SK-N-SH (cell line): Measurements from ENCODE around the gene DLG1. TPM values are rescaled to one million over a fixed set of nuclear protein-coding genes. Genes with fewer than 3 reads are reported as not detected.

Experiments used
- CTCF ChIA-PET: fragments of 300-600, 350-600 bp; formaldehyde crosslinking; extraction: SDS; loops from one replicate; lab custom pipeline; 2021; lab: Yijun Ruan, JAX
- POLR2A ChIA-PET: fragments of 350-600 bp; sonication (Branson Sonifier 250); formaldehyde crosslinking; extraction: SDS; loops from one replicate; lab custom pipeline; 2020; ENCODE audit warnings: antibody characterized with exemption, inconsistent platforms; lab: Yijun Ruan, JAX
- DNase-seq: peaks from one replicate; pipeline ENCODE4 v3.0.0; 2012
- H2AFZ ChIP-seq: fragments of 200-600 bp; sonication (generic); 2 replicates; pipeline ENCODE4 v1.8.1; 2016; ENCODE audit warnings: antibody characterized with exemption, mild to moderate bottlenecking, low read depth
- H3F3A ChIP-seq: fragments of 200-600 bp; sonication (generic); replicated peaks from 2 replicates; pipeline ENCODE3; 2016; ENCODE audit warnings: antibody characterized with exemption, mild to moderate bottlenecking; ENCODE audit not compliant: insufficient read depth
- H3K27ac ChIP-seq, 2 experiments: fragments of 200-500 bp in 1 of 2; fragments of 200-600 bp in 1 of 2; sonication (Bioruptor generic) in 1 of 2; sonication (generic), shearing (Covaris generic) in 1 of 2; 2 replicates each; pipeline versions ENCODE4 v1.5.1 to v1.6.1; 2014 to 2016; ENCODE audit warnings: low read depth in 2 of 2, inconsistent platforms in 1 of 2, low read length in 1 of 2, mild to moderate bottlenecking in 1 of 2, mixed read lengths in 1 of 2
- H3K27me3 ChIP-seq: fragments of 200-600 bp; sonication (generic), shearing (Covaris generic); 2 replicates; pipeline ENCODE4 v1.6.1; 2016; ENCODE audit warnings: mixed run types; ENCODE audit not compliant: insufficient read depth
- H3K36me3 ChIP-seq, 2 experiments: fragments of 200-500 bp in 1 of 2; fragments of 200-600 bp in 1 of 2; sonication (Bioruptor generic) in 1 of 2; sonication (generic) in 1 of 2; replicated peaks in 1 of 2; 2 replicates each; pipeline versions ENCODE3 to v1.5.1; 2014 to 2016; ENCODE audit warnings: low read length in 1 of 2, mild to moderate bottlenecking in 1 of 2; ENCODE audit not compliant: insufficient read depth in 2 of 2, control insufficient read depth in 1 of 2
- H3K4me1 ChIP-seq, 2 experiments: fragments of 200-500 bp in 1 of 2; fragments of 200-600 bp in 1 of 2; sonication (Bioruptor generic) in 1 of 2; sonication (generic), shearing (Covaris generic) in 1 of 2; 2 replicates each; pipeline versions ENCODE4 v1.5.1 to v1.6.1; 2014 to 2016; ENCODE audit warnings: low read depth in 1 of 2, low read length in 1 of 2, mixed run types in 1 of 2; ENCODE audit not compliant: insufficient read depth in 2 of 2, control insufficient read depth in 1 of 2
- H3K4me2 ChIP-seq: fragments of 200-600 bp; sonication (generic), shearing (Covaris generic); 2 replicates; pipeline ENCODE4 v1.6.1; 2017; ENCODE audit warnings: mixed run types
- H3K4me3 ChIP-seq, 2 experiments: fragments of 200-500 bp in 1 of 2; fragments of 200-600 bp in 1 of 2; sonication (Bioruptor generic) in 1 of 2; sonication (generic), shearing (Covaris generic) in 1 of 2; 2 replicates each; pipeline versions ENCODE4 v1.5.1 to v1.8.1; 2014 to 2016; ENCODE audit warnings: low read depth in 2 of 2, inconsistent platforms in 1 of 2, low read length in 1 of 2, mild to moderate bottlenecking in 1 of 2, mixed read lengths in 1 of 2, moderate library complexity in 1 of 2
- H3K79me2 ChIP-seq: fragments of 200-600 bp; sonication (generic); 2 replicates; pipeline ENCODE4 v1.8.1; 2017; ENCODE audit warnings: mild to moderate bottlenecking; ENCODE audit not compliant: insufficient read depth
- H3K9ac ChIP-seq: fragments of 200-600 bp; sonication (generic); 2 replicates; pipeline ENCODE4 v1.6.1; 2017; ENCODE audit warnings: mixed run types
- H3K9me2 ChIP-seq: fragments of 200-600 bp; sonication (generic); 2 replicates; pipeline ENCODE4 v1.6.1; 2017; ENCODE audit warnings: mixed run types
- H3K9me3 ChIP-seq: fragments of 200-600 bp; sonication (generic); 2 replicates; pipeline ENCODE4 v1.6.1; 2017; ENCODE audit warnings: mixed run types, mild to moderate bottlenecking, moderate library complexity
- H4K20me1 ChIP-seq: fragments of 200-600 bp; sonication (generic); 2 replicates; pipeline ENCODE4 v1.6.1; 2017; ENCODE audit warnings: mild to moderate bottlenecking, mixed run types; ENCODE audit not compliant: insufficient read depth
- CHD2 ChIP-seq: fragments of 150-350 bp; IDR thresholded peaks from 2 replicates; pipeline ENCODE4 v1.6.1; 2018; ENCODE audit warnings: low read length; ENCODE audit not compliant: partially characterized antibody
- CTCF ChIP-seq: fragments of 200-600 bp; sonication (generic); IDR thresholded peaks from 2 replicates; pipeline ENCODE4 v1.6.1; 2017; ENCODE audit warnings: antibody characterized with exemption, mild to moderate bottlenecking, moderate library complexity
- ELF1 ChIP-seq: IDR thresholded peaks from 2 replicates; pipeline ENCODE4 v1.4.0; 2012
- EZH2phosphoT487 ChIP-seq: fragments of 200-600 bp; sonication (generic); IDR thresholded peaks from 2 replicates; pipeline ENCODE4 v1.6.1; 2017; ENCODE audit warnings: low read depth, mixed run types, mild to moderate bottlenecking, antibody characterized with exemption, moderate library complexity, borderline replicate concordance
- FOXJ3 ChIP-seq: sonication (generic); formaldehyde crosslinking; IDR thresholded peaks from 2 replicates; pipeline ENCODE4 v1.5.1; 2020; ENCODE audit warnings: mild to moderate bottlenecking, missing genetic modification reagents
- GABPA ChIP-seq: IDR thresholded peaks from 2 replicates; pipeline ENCODE4 v1.4.0; 2012; ENCODE audit warnings: low read depth, mild to moderate bottlenecking
- GATA2 ChIP-seq: sonication (generic); formaldehyde crosslinking; IDR thresholded peaks from 2 replicates; pipeline ENCODE4 v1.5.0; 2020; ENCODE audit warnings: mild to moderate bottlenecking, missing genetic modification reagents
- IRF3 ChIP-seq: fragments of 150-350 bp; IDR thresholded peaks from 2 replicates; pipeline ENCODE4 v1.6.1; 2016; ENCODE audit warnings: mild to moderate bottlenecking, low read depth, low read length
- MAX ChIP-seq: IDR thresholded peaks from 2 replicates; pipeline ENCODE4 v1.4.0; 2012; ENCODE audit warnings: low read depth
- NFIC ChIP-seq: IDR thresholded peaks from 2 replicates; pipeline ENCODE4 v1.4.0; 2012; ENCODE audit warnings: borderline replicate concordance
- NRF1 ChIP-seq: IDR thresholded peaks from 2 replicates; pipeline ENCODE4 v1.6.1; 2012; ENCODE audit warnings: low read depth, mild to moderate bottlenecking, low read length
- POLR2AphosphoS5 ChIP-seq: IDR thresholded peaks from 2 replicates; pipeline ENCODE4 v1.6.1; 2012; ENCODE audit warnings: low read depth, low read length
- RAD21 ChIP-seq: IDR thresholded peaks from 2 replicates; pipeline ENCODE4 v1.6.1; 2012; ENCODE audit warnings: mild to moderate bottlenecking, low read length
- REST ChIP-seq: IDR thresholded peaks from 2 replicates; pipeline ENCODE4 v1.6.1; 2012; ENCODE audit warnings: mild to moderate bottlenecking, low read depth, low read length, moderate library complexity
- RFX5 ChIP-seq: IDR thresholded peaks from 2 replicates; pipeline ENCODE4 v1.6.1; 2012; ENCODE audit warnings: mild to moderate bottlenecking, improper control_type of control experiment, low read length
- SIN3A ChIP-seq: IDR thresholded peaks from 2 replicates; pipeline ENCODE4 v1.6.1; 2012; ENCODE audit warnings: low read depth, mild to moderate bottlenecking, low read length, moderate library complexity, borderline replicate concordance
- SMC3 ChIP-seq: IDR thresholded peaks from 2 replicates; pipeline ENCODE4 v1.6.1; 2012; ENCODE audit warnings: low read depth, low read length, improper control_type of control experiment
- TAF1 ChIP-seq: IDR thresholded peaks from 2 replicates; pipeline ENCODE4 v1.6.1; 2012; ENCODE audit warnings: low read depth, mild to moderate bottlenecking, low read length, moderate library complexity, borderline replicate concordance
- whole genome bisulfite sequencing: methylation state at CpG from one replicate; pipeline ENCODE4 v1.1.6; 2017; ENCODE audit warnings: low lambda C conversion rate; 5-methylcytosine and 5-hydroxymethylcytosine counted together
- polyA plus RNA-seq, 3 experiments: library from polyadenylated mRNA; depleted of rRNA; stranded (reverse); fragments of >200 nt; gene quantifications; 2 replicates each; pipeline ENCODE4 v1.2.3, GENCODE V29; 2012

Gene DLG1
- polyA plus RNA-seq, 1 of the 3 experiments (the other 2 are of a cell fraction): 16.5 TPM

- TF ChIP-seq CHD2 (no peak), GABPA (no peak)
These were observed 37.2 kb upstream of the DLG1 start (continued) for GRCh38 chr3:197335428-197336132.

- POLR2A ChIA-PET: no interaction called here
- Histone ChIP-seq H3K27ac (no peak overlapping the region), H4K20me1 (no peaks in the 10 kb centered on the region), H3K9ac (no peak overlapping the region), H3K27me3 (no peaks in the 10 kb centered on the region), H3K9me2 (no peaks in the 10 kb centered on the region), H3K4me3 (no peak overlapping the region), H3K9me3 (no peaks in the 10 kb centered on the region), H3K79me2 (no peaks in the 10 kb centered on the region), H2AFZ (no peak overlapping the region), H3K36me3 (no peaks in the 10 kb centered on the region), H3F3A (no peaks in the 10 kb centered on the region), H3K4me1 (peaks cover 0 to 7% of the 10 kb centered on the region in 2 experiments; a peak in 1 of 4 replicates), H3K4me2 (no peak overlapping the region)
- CTCF ChIA-PET: interaction anchor here (1.2 kb wide), 1 partner anchor 168 kb away, joined by 3 read pairs; no protein-coding TSS in a partner anchor
- WGBS: 81% methylated on average over 11 of the region's 11 CpGs
- TF ChIP-seq POLR2AphosphoS5 (no peak), GATA2 (CRISPR knock-in tag) (no peak), SIN3A (no peak), FOXJ3 (no peak), MAX (no peak), TAF1 (no peak), SMC3 (no peak), GABPA (no peak), IRF3 (no peak), CHD2 (no peak), NRF1 (no peak)
- DNase-seq: no peak
These were observed 35.7 kb upstream of the DLG1 start for GRCh38 chr3:197333901-197334639.

GRCh38 chr3:197331131-197331530, 32.7 kb upstream of the DLG1 start:
- Histone ChIP-seq H4K20me1 (no peaks in the 10 kb centered on the region), H3K79me2 (no peaks in the 10 kb centered on the region), H3K27me3 (no peaks in the 10 kb centered on the region), H2AFZ (no peak overlapping the region), H3K36me3 (no peaks in the 10 kb centered on the region), H3K9me2 (no peaks in the 10 kb centered on the region), H3K4me1 (peaks cover 0 to 7% of the 10 kb centered on the region in 2 experiments; a peak in 1 of 4 replicates), H3F3A (no peaks in the 10 kb centered on the region), H3K4me3 (no peak overlapping the region), H3K27ac (no peak overlapping the region), H3K4me2 (no peak overlapping the region), H3K9ac (no peak overlapping the region), H3K9me3 (no peaks in the 10 kb centered on the region)
- ChIA-PET CTCF (interaction anchor here (1.1 to 1.8 kb wide), 3 partner anchors 22 to 75 kb away, joined by 3 to 4 read pairs (median 4); no protein-coding TSS in a partner anchor), POLR2A (no interaction called here)
- DNase-seq: no peak
- WGBS: 85% methylated on average over 3 of the region's 3 CpGs
- no peak for TF ChIP-seq EZH2phosphoT487
- TF ChIP-seq RAD21: no peak
- no peak for TF ChIP-seq RFX5
- no peak for TF ChIP-seq NFIC
- peak; percentile 24; the same call in 1 of the 2 replicates for TF ChIP-seq CTCF
- TF ChIP-seq ELF1: no peak
- TF ChIP-seq REST: no peak
